ENCODE results near the gene FAM120A.

Gene FAM120A

DNA sequence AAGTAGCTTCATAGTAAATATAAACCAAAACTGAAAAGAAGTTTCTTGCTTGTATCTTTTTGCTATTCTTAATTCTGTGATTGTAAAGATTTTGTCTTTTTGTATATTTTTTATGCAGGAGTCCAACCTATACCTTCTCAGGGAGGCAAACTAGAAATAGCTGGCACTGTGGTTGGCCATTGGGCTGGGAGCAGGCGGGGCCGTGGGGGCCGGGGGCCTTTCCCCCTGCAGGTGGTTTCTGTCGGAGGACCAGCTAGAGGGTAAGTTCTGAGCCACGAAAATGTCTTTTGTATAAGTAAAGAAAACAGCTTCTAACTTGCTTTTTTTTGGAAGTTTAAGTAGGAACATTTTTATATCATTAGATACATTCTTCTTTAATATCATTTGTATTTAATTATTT, 109.5 kb downstream of the FAM120A start:
- DNase-seq (ENCODE audit: low read depth): no peak

DNA sequence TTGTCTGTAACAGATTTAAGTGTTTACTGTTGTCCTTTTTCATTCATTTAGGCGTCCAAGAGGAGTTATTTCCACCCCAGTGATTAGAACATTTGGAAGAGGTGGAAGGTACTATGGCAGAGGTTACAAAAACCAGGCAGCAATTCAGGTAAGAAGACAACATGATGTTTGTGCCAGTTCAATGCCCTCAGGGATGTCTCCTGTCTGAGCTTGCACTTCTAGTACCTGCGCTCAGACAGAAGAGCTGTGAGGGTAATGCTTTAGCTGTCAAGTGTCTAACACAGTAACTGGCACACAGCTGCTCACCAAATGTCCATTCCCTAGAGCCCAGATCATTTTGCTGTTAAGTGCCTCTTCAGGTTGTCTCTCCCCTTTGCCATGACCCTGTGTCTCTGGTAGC, 110.7 kb downstream of the FAM120A start:
- DNase-seq (ENCODE audit: low read depth): no peak

DNA sequence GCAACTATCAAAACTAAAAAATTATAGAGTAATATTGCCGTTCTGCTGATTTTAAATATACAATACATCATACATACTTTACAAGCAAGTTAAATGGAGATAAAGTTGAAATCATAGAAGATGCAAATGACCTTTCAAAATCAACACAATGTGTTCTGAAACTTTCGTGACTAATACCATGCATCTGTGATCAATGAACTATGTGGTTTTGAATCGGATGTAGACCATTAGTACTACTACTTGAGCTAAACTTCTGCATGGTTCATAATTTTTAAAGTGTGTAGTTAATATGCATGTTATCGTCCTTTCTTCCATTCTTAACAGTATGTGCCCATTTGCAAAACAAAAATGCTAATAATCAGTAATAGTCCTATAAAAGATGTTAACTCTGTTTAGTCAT, 113.6 kb downstream of the FAM120A start:
- DNase-seq (ENCODE audit: low read depth): no peak

DNA sequence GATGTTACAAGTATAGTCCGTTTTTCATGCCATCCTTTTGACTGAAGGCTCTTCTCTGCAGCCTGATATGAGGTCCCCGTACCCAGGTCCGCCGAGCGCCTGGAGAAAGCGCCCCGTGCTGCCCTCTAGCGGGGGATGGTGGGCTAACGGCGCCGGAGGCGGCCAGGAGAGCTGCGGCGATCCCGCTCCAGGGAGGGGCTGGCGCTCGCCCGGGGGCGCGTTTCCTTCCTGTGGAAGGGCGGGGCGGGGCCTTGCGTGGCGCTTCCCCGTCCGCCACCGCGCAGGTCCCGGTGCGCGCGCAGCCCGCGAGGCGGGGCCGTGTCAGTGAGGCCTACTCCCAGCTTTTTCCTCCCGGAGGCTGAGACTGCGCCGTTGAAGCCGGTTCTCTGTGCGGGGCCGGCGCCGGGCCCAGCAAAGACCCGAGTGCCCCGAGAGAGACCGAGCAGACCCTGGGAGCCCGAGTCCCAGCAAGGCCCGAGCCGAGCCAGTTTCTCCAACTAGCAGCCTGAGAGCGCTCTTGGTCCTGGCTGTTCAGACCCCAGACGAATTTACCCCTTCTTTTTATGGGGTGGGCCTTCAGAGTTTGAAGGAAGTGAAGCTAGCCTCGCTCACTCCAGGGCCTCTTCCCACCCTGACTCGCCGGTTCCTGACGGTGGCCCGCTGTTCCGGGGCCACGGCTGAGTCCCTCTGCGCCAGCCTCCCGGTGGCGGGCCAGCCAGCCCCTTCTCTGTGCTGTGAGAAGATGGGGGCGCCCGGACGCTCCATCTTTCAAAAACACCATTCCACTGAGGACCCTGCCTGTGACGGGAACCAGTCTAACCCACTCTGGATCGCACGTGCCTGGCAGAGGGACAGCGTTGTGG, 115.2 kb downstream of the FAM120A start:
- DNase-seq (ENCODE audit: low read depth): peak; percentile 94

DNA sequence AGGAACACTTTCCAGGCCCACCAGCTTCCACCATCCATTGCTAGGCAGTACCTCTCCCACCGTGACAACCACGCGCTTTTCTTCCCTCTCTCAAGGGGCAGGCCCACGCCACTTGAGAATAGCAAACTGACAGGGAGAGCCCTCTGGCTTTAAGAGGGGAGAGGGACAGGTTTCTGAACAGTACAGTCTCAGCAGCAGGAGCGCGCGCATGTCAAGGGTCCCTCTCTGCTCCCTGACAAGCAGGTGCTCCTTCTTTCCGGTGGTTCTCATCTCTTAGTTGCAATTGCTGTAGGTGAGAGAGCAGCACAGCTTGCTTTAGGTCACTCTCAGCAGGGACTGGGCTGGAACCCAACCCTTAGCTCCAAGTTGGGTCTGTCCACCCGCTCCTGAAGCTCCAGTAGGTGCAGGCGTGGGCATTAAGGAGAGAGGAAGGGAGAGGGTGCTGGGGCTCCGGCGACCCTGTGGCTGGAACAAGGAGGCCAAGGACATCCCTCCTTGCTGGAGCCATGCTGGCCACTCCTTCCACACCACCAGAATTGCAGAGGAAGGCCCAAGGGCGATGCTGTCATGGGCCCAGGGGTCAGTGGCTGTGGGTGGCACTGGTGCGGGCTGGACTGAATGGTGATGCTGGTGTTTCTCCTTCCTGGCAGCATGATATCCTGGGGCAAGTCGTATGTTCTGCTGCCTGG, 115.9 kb downstream of the FAM120A start:
- DNase-seq (ENCODE audit: low read depth): no peak

DNA sequence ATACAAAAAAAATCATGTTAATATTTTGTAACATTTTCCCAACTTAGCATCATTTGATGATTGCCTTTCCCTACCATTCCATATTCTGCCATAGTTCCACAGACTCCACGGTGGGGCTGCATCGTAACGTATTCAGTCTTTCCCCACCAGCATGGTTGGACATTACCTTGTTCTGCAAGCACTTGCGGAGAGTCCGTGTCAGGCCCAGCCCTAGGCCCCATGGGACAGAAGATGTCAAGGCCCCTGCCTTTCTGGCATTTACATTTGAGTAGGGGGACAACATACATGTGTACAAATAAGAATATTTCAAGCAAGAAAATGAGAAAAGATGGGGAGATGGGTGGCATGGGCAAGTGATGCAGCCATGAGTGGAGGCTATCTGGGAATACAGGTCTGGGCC, 116.7 kb downstream of the FAM120A start:
- DNase-seq (ENCODE audit: low read depth): no peak

DNA sequence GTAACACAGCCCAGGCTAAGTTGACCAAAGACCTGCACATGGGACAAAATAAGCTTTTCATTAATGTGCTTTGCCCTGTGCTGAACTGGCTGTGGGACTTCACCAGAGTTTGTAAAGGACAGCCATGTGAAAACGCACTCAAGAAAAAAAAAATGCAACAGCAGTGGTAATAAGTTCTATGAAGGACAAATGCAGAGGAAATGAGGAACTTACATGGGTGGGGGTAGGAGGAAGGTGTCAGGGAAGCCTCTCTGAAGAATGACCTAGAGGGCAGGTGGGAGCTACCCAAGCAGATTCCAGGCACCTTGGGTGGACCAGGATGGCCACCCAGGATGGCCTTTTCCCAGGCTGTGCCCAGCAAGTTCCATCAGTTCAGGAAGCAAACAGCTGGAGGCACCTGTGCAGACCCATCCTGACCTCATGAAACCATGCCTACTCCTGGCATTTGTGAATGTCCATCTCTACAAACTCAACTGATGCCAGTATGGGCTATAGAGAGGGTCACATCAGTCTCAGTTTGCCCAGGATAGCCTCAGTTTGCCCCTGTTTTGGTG, 118.2 kb downstream of the FAM120A start:
- DNase-seq (ENCODE audit: low read depth): no peak

DNA sequence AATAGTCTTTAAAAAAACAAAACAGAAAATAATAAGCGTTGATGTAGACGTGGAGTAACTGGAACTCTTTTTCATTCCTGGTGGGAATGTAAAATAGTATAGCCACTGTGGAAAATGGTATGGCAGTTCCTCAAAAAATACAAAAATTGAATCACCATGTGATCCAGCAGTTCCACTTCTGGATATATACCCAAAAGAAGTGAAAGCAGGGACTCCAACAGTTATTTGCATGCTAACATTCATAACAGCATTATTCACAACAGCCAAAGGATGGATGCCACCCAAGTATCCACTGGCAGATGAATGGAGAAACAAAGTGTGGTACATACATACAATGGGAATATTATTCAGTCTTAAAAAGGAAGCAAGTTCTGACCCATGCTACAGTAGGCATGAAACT, 120.7 kb downstream of the FAM120A start:
- DNase-seq (ENCODE audit: low read depth): no peak

DNA sequence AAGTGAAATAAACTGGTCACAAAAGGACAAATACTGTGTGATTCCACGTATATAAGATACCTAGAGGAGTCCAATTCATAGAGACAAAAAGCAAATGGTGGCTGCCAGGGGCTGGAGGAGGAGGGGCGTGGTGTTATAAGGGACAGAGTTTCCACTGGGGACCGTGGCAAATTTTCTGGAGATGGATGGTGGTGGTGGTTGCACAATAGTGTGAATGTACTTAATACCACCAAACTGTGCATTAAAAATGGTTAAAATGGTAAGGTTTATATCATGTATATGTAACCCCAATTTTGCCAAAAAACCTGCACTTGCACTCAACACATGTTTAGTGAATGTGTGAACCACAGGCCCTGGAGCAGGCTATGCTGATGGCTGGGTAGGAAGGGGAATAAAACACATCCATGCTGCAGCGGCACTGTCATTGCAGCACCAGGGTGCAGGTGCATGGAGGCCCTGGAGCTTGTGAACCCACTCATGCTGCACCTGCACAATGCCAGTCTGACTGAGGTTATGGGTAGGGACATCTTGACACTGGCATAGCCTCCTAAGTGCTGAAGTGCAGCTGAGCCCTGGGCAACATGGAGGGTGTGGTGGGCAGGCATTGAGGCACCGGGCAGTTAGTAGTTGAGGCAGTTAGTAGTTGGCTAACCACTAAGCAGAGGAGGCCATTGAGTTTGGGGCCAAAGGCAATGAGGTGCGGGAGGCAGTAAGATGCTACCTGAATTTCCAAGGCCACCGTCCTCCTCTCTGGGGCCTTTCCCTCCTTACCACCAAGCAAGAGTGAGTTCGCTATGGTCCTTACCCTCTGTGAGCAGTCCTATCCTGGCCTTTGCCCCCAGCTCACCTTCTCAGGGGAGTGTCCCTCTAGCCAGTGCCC, 121.4 kb downstream of the FAM120A start:
- DNase-seq (ENCODE audit: low read depth): no peak

DNA sequence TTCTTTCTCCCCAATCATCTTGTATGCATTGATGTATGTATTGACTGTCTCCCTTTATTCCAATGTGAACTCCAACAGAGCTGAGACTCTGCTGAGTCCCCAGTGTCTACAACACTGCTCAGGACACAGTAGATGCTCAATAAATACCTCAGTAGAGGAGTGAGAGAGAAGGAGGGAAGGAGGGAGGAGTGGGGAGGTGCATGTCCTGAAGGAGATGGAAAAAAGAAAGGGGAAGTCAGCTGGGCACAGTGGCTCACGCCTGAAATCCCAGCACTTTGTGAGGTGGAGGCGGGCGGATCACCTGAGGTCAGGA, 122.0 kb downstream of the FAM120A start:
- no peak for DNase-seq (ENCODE audit: low read depth)

DNA sequence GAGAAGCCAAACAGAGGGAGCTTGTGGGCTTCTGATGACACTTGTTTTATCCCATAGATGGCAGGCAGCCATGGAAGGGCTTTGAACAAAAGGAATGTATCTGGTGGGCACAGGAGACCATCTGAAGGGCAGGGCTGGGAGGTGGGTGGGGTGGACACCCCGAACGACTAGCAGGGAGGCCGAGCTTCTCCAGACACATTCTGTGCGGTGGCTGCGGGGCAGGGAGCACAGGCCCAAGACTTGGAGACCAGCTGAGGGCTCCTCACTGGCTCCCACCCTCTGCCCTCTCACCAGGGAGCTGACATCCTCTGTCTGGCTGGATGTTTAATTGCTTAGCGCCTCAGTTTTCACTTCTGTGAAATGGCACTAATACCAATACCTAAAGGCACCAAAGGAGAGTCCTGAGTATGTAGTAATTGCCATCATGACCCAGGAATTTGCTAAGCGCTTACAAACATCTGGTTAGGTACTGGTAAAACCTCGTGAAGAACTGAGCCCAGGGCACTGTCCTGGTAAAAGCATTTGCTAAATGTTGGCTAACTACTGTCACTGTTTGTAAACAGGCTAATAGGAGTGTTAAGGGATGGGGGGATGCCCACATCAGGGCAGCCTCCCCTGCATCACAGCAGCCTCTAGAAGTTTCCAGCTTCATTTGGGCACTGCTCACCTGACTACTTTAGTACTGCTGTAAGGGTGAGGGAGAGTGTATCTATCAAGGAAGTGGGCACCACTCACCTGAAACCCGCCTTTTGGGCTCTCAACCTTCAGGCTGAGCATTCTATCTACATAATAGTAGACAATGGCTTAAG, 122.8 kb downstream of the FAM120A start:
- no peak for DNase-seq (ENCODE audit: low read depth)

DNA sequence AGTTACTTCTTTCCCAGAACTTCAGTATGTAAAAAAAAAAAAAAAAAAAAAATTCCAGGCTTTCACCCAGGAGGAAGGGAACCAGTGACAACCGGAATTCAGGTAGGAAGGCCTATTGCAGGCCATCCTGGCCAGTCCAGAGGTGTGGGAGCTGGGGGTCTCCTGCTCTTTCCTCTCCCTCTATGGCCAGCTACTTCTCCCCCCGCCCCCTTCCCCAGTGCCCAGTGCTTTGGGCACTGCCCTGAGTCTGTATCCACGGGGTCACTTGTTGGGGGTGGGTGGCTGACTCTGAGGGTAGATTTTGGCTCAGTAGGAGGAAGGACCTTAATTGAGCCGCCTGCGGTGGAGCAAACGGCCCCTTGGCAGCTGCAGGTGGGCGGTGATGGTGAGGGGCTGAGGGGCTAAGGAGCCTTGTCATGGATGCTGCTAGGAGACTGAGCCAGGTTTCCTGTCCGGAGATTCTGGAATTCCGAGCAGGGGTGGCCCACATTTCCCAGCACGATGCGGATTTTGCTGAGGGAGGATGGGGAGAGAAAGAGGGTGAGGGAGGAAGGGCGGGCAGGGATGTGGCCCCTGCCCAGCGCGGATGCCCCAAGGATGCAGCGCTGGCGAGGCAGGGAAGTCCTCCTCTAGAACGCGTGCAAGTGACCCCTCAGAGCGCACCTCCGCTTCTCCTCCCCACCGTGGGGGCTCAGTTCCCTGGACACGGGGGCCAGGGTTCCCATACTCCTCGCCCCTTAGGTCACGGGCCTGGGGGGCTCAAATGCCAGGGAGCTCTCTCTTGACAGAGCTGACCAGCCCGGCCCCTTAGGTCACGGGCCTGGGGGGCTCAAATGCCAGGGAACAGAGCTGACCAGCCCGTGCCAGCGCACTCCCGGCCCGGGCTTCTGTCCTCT, 123.7 kb downstream of the FAM120A start:
- DNase-seq (ENCODE audit: low read depth): no peak

DNA sequence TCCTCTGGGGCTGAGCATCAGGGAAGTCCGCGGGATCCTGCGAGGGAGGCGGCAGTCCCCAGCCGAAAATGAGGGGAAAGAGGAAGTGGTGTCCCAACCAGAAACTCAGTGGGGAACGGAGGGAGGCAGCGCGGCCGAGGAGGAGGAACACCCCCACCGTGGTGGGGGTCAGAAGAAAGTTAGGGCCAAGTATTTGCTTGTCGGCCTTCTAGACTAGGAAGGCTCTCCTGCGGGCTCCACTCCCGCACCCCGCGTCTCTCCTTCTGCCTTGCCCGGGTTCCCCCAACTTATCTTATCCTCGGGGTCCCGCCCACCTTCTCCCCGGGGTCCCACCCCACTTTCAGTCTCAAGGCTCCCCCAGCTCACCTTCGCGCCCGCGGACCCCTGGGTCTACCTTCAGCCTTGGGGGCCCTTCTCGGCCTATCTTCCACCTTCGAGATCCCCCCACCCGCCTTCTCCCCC, 124.3 kb downstream of the FAM120A start:
- no peak for DNase-seq (ENCODE audit: low read depth)

DNA sequence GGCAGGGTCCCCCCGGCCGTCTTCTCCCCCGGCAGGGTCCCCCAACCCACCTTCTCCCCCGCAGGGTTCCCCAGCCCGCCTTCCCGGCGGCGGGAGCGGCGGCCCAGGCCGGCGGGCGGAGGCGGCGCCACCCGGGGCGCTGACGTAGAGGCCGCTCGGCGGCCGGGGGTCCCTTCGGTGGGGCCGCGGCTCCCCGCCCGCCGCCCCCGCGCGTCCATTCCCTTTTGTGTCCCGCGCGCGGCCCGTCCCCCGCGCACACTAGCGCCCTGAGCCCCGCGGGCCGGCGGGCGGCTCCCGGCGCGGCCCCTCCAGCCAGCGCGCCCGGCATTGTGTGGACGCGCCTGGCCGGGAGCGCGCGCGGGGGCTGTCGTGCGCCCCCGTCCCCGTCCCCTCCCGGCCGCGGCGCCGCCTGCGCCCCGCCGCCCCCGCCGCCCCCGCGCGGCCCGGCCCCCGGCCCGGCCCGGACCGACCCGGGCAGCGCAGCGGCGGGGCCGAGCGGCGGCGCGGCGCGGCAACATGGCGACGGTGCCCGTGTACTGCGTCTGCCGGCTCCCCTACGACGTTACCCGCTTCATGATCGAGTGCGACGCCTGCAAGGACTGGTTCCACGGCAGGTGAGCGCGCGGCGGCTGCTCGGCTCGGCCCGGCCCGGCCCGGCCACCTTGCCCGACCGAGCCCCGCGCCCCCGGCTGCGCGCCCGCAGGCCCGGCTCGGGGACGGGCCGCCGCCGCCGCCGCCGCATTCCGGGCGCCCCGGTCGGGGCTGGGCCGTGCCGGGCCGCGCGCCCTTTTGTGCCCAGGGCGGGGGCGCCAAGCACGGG, 125.0 kb downstream of the FAM120A start, which contains the start of gene PHF2:
Gene PHF2, plus strand, starts transcription at position 327 of the 820 bp plus-strand sequence. Its CDS starts 190 bp downstream, at position 517.
- DNase-seq (ENCODE audit: low read depth): no peak

DNA sequence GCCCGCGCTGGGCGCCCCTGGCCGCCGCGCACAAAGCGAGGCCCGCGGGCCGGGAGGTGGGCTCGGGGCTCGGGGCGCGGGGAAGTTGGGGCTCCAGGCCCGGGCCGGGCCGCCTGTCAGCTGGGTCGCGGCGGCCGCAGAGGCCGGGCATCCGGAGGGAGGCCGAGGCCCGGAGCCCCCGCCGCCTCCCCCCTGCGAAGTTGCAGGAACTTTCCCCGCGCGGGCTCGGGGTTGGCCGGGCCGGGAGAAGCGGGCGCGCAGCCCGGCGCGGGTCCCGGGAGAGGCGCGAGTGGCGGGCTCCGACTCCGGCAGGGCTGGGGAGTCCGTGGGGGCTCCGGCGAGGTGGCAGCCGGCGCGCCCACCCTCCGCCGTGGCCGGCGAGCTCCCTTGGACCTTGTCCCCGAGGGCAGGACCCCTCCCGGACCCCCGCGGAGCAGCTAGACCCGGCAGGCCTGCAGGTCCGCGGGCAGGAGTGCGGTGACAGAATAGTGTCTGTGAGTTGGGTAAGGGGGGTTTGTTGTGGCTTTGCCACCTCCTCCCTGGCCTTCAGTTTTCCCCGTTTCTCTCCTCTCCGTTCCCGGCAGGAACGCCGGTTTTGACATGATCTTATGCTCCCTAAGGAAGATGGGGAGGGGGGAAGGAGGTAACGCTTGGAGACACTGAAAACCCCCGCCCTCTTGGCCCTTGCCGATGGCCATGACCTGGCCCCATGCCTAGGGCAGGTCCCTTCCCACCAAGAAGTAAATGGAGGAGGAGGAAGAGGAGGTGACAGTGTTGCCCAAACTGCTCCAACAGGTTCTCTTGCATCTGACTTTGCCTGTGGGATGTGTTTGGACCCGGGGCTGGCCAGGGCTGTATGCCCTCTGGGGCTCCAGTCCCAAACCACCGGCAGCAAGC, 125.8 kb downstream of the FAM120A start:
- DNase-seq (ENCODE audit: low read depth): no peak

DNA sequence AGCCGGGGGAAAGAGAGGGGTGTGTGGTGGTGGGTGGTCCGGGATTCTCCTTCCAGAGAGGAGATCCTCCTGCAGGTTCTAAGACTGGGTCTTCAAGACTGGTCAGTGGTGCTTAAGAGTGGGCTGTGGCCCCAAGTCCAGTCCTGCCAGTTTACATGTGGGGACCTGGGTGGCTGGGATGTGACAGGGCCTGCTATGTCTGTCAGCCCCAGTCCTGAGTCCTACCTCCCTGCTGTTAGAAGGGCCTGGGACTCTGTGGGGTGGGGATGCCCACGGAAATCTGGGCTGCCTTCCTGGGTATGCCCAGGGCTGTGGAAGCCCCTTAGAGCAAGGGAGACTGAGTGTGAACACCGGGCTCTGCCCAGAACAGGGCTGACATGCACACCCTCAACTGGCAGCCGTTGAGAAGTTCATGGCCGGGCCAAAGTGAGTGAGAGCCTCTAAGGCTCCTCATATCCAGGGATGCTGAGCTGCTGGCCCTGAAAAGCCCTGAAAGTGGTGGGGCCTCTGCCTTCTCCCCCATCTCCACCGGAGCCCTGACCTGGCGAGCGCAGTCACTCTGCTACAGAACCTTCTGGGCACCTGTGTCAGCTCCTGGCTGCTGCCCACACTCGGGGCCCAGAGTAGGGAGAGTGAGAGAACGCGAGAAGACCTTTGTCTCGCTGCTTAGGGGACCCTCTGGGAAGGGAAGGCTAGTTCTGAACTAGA, 126.6 kb downstream of the FAM120A start:
- DNase-seq (ENCODE audit: low read depth): no peak

DNA sequence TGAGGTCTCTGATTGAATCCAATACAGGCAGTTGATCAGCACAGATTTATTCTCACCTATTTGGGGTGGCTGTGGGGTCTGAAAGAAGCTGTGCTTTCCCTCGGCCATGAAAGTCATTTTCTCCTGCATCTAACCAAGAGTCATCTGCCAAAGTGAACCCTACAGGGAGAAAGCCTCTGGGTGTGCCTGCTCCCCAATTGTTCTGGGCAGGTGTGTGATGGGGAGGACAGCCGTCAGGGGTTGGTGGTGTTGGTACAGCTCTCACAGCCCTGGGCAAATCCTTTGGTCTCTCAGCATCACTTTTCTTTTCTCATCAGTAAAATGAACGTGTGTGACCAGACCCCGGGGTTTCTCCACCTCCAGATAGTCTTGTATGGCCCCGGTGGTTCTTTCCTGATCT, 127.4 kb downstream of the FAM120A start:
- no peak for DNase-seq (ENCODE audit: low read depth)

All from fibroblast of the conjunctiva (primary cell).